DND-41 (cell line): ENCODE measurements around the gene CHRNB4.

Experiments
- EZH2 ChIP-seq: IDR thresholded peaks from 3 replicates; pipeline ENCODE4 v1.6.1; 2012; ENCODE audit warnings: borderline replicate concordance, low read depth, mild to moderate bottlenecking, moderate library complexity, low read length, inconsistent platforms; ENCODE audit not compliant: severe bottlenecking
- TF ChIP-seq, protein P1 (sequence below): IDR thresholded peaks from 2 replicates; pipeline ENCODE4 v1.5.1; 2012; ENCODE audit warnings: borderline replicate concordance, low read length, moderate library complexity, mild to moderate bottlenecking; ENCODE audit not compliant: poor library complexity, severe bottlenecking; ENCODE audit errors: extremely low read depth

DNA sequence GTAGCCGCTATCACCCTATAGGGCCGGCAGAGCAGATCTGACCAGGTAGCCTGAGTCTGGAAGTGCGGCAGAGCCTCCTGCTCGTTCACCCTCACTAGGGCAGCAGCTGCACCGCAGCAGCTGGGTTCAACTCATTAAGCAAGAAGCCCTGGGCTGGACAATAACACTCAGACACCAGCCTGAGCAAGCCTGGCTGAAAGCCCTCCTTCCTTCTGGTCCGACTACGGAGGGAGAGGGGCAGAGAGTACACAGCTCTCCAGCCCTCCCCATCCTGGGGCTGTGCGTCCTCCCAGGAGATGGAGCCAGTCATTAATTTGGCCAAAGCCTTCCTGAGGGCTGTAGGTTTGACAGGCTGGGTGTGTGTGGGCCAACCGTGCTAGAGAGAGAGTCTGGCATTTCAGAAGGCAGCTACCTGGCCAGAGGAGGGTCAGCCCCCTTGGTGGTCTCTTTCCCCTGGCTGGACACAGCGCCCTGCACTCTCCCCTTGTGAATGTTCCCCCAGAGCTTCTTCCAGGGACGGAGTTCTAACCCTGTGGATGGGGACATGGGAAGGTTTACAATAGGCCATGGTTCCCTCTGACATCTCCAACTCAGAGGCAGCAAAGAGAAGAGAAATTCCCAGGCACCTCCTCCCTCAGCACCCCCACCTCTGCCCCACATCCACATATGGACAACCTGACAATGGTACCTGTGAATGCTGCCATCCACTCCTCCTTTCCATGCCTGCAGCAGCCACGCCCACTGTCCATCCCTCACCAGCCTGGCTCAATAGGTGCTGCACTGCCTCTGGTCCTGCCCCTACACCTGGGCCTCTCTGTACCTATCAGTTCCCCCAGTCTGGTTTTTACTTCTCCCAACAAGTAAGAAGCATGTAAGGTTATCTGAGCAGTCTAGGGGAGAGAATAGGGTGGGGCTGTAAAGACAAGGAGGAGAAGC, 6.5 kb downstream of the CHRNB4 start:
- TF ChIP-seq, protein P1, sequence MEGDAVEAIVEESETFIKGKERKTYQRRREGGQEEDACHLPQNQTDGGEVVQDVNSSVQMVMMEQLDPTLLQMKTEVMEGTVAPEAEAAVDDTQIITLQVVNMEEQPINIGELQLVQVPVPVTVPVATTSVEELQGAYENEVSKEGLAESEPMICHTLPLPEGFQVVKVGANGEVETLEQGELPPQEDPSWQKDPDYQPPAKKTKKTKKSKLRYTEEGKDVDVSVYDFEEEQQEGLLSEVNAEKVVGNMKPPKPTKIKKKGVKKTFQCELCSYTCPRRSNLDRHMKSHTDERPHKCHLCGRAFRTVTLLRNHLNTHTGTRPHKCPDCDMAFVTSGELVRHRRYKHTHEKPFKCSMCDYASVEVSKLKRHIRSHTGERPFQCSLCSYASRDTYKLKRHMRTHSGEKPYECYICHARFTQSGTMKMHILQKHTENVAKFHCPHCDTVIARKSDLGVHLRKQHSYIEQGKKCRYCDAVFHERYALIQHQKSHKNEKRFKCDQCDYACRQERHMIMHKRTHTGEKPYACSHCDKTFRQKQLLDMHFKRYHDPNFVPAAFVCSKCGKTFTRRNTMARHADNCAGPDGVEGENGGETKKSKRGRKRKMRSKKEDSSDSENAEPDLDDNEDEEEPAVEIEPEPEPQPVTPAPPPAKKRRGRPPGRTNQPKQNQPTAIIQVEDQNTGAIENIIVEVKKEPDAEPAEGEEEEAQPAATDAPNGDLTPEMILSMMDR = no peak
- TF ChIP-seq EZH2 = no peak
